A549 (cell line): Measurements from ENCODE around the gene KIRREL1. TPM values are rescaled to one million over a fixed set of nuclear protein-coding genes. Genes with fewer than 3 reads are reported as not detected.

Source experiments
- ATAC-seq, 2 experiments: fragments of 200-7000 bp in 1 of 2; fragments of >200 bp in 1 of 2; cut with Nextera tagmentation in 1 of 2; cut with Tn5 transposase in 1 of 2; 3 replicates each; pipeline versions ENCODE4 v1.8.0 to v1.9.1; 2018 to 2020; ENCODE audit warnings: mild to moderate bottlenecking in 1 of 2, moderate library complexity in 1 of 2
- CTCF ChIA-PET: fragments of 300-600 bp; sonication (Branson Sonifier 250); formaldehyde crosslinking; extraction: SDS; loops from one replicate; lab custom pipeline; 2021; ENCODE audit warnings: antibody characterized with exemption, inconsistent platforms; lab: Yijun Ruan, JAX
- POLR2A ChIA-PET: fragments of 350-600 bp; formaldehyde crosslinking; extraction: SDS; loops from one replicate; lab custom pipeline; 2021; ENCODE audit warnings: antibody characterized with exemption, inconsistent platforms; lab: Yijun Ruan, JAX
- DNase-seq, 2 experiments: peaks; one replicate each; pipeline versions ENCODE4 v3.0.0 to v3.0.0-alpha.2; 2011 to 2016; ENCODE audit warnings: low read depth in 1 of 2, low spot score in 1 of 2
- FAIRE-seq: peaks from 2 replicates; lab custom pipeline; 2011; peaks lifted over from hg19 to GRCh38; lab: Jason Lieb, UNC
- H3K27ac ChIP-seq, 2 experiments: fragments of >200 bp; sonication (Bioruptor Twin); formaldehyde crosslinking; 3 replicates each; pipeline ENCODE4 v1.5.1; 2016 to 2017
- H3K4me1 ChIP-seq: fragments of >200 bp; sonication (Bioruptor Twin); formaldehyde crosslinking; 3 replicates; pipeline ENCODE4 v1.6.1; 2016
- H3K4me2 ChIP-seq: fragments of >200 bp; sonication (Bioruptor Twin); formaldehyde crosslinking; 3 replicates; pipeline ENCODE4 v1.6.1; 2016
- H3K4me3 ChIP-seq: fragments of >200 bp; sonication (Bioruptor Twin); formaldehyde crosslinking; 3 replicates; pipeline ENCODE4 v1.5.1; 2016
- H3K9me3 ChIP-seq: fragments of >200 bp; sonication (Bioruptor Twin); formaldehyde crosslinking; 3 replicates; pipeline ENCODE4 v1.6.1; 2016
- CHD2 ChIP-seq: fragments of 150-350 bp; IDR thresholded peaks from 2 replicates; pipeline ENCODE4 v1.6.1; 2014; ENCODE audit warnings: low read length; ENCODE audit not compliant: partially characterized antibody
- EHF ChIP-seq: fragments of 250-450 bp; sonication (Bioruptor Pico); IDR thresholded peaks from 2 replicates; pipeline ENCODE4 v1.5.0; 2020; ENCODE audit warnings: mild to moderate bottlenecking
- EHMT2 ChIP-seq: fragments of 200-600 bp; sonication (generic); IDR thresholded peaks from 2 replicates; pipeline ENCODE4 v1.6.1; 2016; ENCODE audit warnings: antibody characterized with exemption, low read depth, mild to moderate bottlenecking, moderate library complexity
- EP300 ChIP-seq, 2 experiments: fragments of >200 bp; sonication (Bioruptor Twin); formaldehyde crosslinking; IDR thresholded peaks; 2 replicates in 1 of 2; 3 replicates in 1 of 2; pipeline ENCODE4 v1.6.1; 2016 to 2017
- FOSL2 ChIP-seq, 2 experiments: fragments of 450-650 bp in 1 of 2; fragments of >200 bp in 1 of 2; sonication (Bioruptor Twin) in 1 of 2; formaldehyde crosslinking; IDR thresholded peaks; 2 replicates each; pipeline versions ENCODE4 v1.5.0 to v1.6.1; 2016 to 2020; ENCODE audit warnings: mild to moderate bottlenecking in 1 of 2, moderate library complexity in 1 of 2
- FOXS1 ChIP-seq: fragments of 250-450 bp; sonication (Bioruptor Pico); IDR thresholded peaks from 2 replicates; pipeline ENCODE4 v1.5.0; 2020; ENCODE audit warnings: mild to moderate bottlenecking, moderate library complexity
- HDAC2 ChIP-seq: fragments of 200-600 bp; sonication (generic); IDR thresholded peaks from 2 replicates; pipeline ENCODE4 v1.6.1; 2016
- HMGXB4 ChIP-seq: fragments of 250-450 bp; sonication (Bioruptor Pico); IDR thresholded peaks from 2 replicates; pipeline ENCODE4 v1.5.0; 2021; ENCODE audit warnings: mild to moderate bottlenecking, moderate library complexity, borderline replicate concordance
- HOXB5 ChIP-seq: fragments of 250-450 bp; sonication (Bioruptor Pico); IDR thresholded peaks from 2 replicates; pipeline ENCODE4 v1.5.0; 2020; ENCODE audit warnings: mild to moderate bottlenecking, moderate library complexity
- JUNB ChIP-seq: fragments of >200 bp; sonication (Bioruptor Twin); formaldehyde crosslinking; IDR thresholded peaks from 2 replicates; pipeline ENCODE4 v1.6.1; 2016
- KDM5A ChIP-seq: fragments of 200-600 bp; sonication (generic); IDR thresholded peaks from 2 replicates; pipeline ENCODE4 v1.6.1; 2016; ENCODE audit warnings: antibody characterized with exemption, mild to moderate bottlenecking
- MAZ ChIP-seq: fragments of 150-350 bp; IDR thresholded peaks from 2 replicates; pipeline ENCODE4 v1.6.1; 2014; ENCODE audit warnings: antibody characterized with exemption, low read depth, low read length, borderline replicate concordance
- NFE2L2 ChIP-seq: fragments of 150-350 bp; conservative IDR thresholded peaks from 2 replicates; pipeline ENCODE4 v1.6.1; 2014; ENCODE audit warnings: low read length
- PHF8 ChIP-seq: fragments of 200-600 bp; sonication (generic); IDR thresholded peaks from 2 replicates; pipeline ENCODE4 v1.6.1; 2016; ENCODE audit warnings: low read depth, mild to moderate bottlenecking, antibody characterized with exemption, moderate library complexity, borderline replicate concordance
- RNF2 ChIP-seq: fragments of 200-600 bp; sonication (generic); IDR thresholded peaks from 2 replicates; pipeline ENCODE4 v1.6.1; 2016; ENCODE audit warnings: low read depth, mild to moderate bottlenecking, antibody characterized with exemption, moderate library complexity, borderline replicate concordance
- SREBF2 ChIP-seq: fragments of 450-650 bp; IDR thresholded peaks from 2 replicates; pipeline ENCODE4 v1.6.1; 2014; ENCODE audit warnings: mild to moderate bottlenecking, moderate library complexity
- TP53 ChIP-seq: fragments of 250-450 bp; sonication (Bioruptor Pico); IDR thresholded peaks from 2 replicates; pipeline ENCODE4 v1.5.0; 2021; ENCODE audit warnings: mild to moderate bottlenecking, moderate library complexity
- ZFP36 ChIP-seq: fragments of 450-650 bp; IDR thresholded peaks from 2 replicates; pipeline ENCODE4 v1.6.1; 2014; ENCODE audit warnings: borderline replicate concordance; ENCODE audit not compliant: partially characterized antibody
- ZSCAN20 ChIP-seq: fragments of 250-450 bp; sonication (Bioruptor Pico); IDR thresholded peaks from 2 replicates; pipeline ENCODE4 v1.8.0; 2022; ENCODE audit warnings: mild to moderate bottlenecking, moderate library complexity
- WGBS: methylation state at CpG from one replicate; pipeline ENCODE4 v1.1.6; 2017; ENCODE audit errors: missing lambda C conversion rate; 5-methylcytosine and 5-hydroxymethylcytosine counted together
- polyA plus RNA-seq, 4 experiments: library from polyadenylated mRNA; depleted of rRNA in 3 of 4; stranded (reverse); fragments of >200 nt; fragmentation: RNase III in 1 of 4; extraction: RNeasy Plus Mini Kit Qiagen cat#74134 plus additional on column Dnase treatment in 1 of 4; gene quantifications; 2 replicates in 3 of 4; 3 replicates in 1 of 4; pipeline ENCODE4 v1.2.3, GENCODE V29; 2011 to 2017
- TF ChIP-seq, protein P1 (sequence below): fragments of 200-600 bp; sonication (generic); IDR thresholded peaks from 2 replicates; pipeline ENCODE4 v1.6.1; 2016; ENCODE audit warnings: antibody characterized with exemption, mild to moderate bottlenecking, moderate library complexity
- TF ChIP-seq, protein P2 (sequence below): fragments of 150-350 bp; IDR thresholded peaks from 2 replicates; pipeline ENCODE4 v1.6.1; 2014; ENCODE audit warnings: low read depth, mild to moderate bottlenecking, low read length
- TF ChIP-seq, protein P3 (sequence below): fragments of >200 bp; sonication (Bioruptor Twin); formaldehyde crosslinking; IDR thresholded peaks from 2 replicates; pipeline ENCODE4 v1.6.1; 2016
- TF ChIP-seq, protein P4 (sequence below): fragments of >200 bp; sonication (Bioruptor Twin); formaldehyde crosslinking; IDR thresholded peaks from 3 replicates; pipeline ENCODE4 v1.5.1; 2016
- TF ChIP-seq, protein P5 (sequence below): IDR thresholded peaks from 2 replicates; pipeline ENCODE4 v1.6.1; 2012; ENCODE audit warnings: low read depth, borderline replicate concordance
- TF ChIP-seq, protein P6 (sequence below): fragments of 450-650 bp; IDR thresholded peaks from 2 replicates; pipeline ENCODE4 v1.6.1; 2014; ENCODE audit warnings: antibody characterized with exemption

The KIRREL1 gene
- polyA plus RNA-seq, 2 of the 4 experiments (the other 2 are of a cell fraction), result 18.7 to 41.3 TPM

GRCh38 chr1:158058237-158058985 lies 65.0 kb downstream of the KIRREL1 start:
- peaks cover 11% of the 10 kb centered on the region for H3K4me1 ChIP-seq
- no peak overlapping the region for H3K27ac ChIP-seq
- ATAC-seq, result no peak
- no peak for FAIRE-seq
- POLR2A ChIA-PET, result no interaction called here
- WGBS, result 94% methylated on average over 10 of the region's 10 CpGs
- CTCF ChIA-PET, result interaction anchor here (0.6 to 2.7 kb wide), 9 partner anchors 14 to 89 kb away, joined by 3 to 17 read pairs (median 4); no protein-coding TSS in a partner anchor
- DNase-seq, result no peak
- no peak for TF ChIP-seq FOSL2 (IDR thresholded peaks at IDR 0.05)
- no peak for TF ChIP-seq FOSL2 (CRISPR knock-in tag; IDR thresholded peaks at IDR 0.05)
- TF ChIP-seq, protein P1, sequence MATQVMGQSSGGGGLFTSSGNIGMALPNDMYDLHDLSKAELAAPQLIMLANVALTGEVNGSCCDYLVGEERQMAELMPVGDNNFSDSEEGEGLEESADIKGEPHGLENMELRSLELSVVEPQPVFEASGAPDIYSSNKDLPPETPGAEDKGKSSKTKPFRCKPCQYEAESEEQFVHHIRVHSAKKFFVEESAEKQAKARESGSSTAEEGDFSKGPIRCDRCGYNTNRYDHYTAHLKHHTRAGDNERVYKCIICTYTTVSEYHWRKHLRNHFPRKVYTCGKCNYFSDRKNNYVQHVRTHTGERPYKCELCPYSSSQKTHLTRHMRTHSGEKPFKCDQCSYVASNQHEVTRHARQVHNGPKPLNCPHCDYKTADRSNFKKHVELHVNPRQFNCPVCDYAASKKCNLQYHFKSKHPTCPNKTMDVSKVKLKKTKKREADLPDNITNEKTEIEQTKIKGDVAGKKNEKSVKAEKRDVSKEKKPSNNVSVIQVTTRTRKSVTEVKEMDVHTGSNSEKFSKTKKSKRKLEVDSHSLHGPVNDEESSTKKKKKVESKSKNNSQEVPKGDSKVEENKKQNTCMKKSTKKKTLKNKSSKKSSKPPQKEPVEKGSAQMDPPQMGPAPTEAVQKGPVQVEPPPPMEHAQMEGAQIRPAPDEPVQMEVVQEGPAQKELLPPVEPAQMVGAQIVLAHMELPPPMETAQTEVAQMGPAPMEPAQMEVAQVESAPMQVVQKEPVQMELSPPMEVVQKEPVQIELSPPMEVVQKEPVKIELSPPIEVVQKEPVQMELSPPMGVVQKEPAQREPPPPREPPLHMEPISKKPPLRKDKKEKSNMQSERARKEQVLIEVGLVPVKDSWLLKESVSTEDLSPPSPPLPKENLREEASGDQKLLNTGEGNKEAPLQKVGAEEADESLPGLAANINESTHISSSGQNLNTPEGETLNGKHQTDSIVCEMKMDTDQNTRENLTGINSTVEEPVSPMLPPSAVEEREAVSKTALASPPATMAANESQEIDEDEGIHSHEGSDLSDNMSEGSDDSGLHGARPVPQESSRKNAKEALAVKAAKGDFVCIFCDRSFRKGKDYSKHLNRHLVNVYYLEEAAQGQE, result no peak
- TF ChIP-seq EHMT2, result no peak
- TF ChIP-seq FOXS1 (CRISPR knock-in tag), result no peak
- TF ChIP-seq HMGXB4 (CRISPR knock-in tag), result no peak
- TF ChIP-seq, protein P2, sequence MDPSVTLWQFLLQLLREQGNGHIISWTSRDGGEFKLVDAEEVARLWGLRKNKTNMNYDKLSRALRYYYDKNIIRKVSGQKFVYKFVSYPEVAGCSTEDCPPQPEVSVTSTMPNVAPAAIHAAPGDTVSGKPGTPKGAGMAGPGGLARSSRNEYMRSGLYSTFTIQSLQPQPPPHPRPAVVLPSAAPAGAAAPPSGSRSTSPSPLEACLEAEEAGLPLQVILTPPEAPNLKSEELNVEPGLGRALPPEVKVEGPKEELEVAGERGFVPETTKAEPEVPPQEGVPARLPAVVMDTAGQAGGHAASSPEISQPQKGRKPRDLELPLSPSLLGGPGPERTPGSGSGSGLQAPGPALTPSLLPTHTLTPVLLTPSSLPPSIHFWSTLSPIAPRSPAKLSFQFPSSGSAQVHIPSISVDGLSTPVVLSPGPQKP, result no peak
- no peak for TF ChIP-seq KDM5A
- no peak for TF ChIP-seq ZSCAN20
- TF ChIP-seq EHF (CRISPR knock-in tag), result no peak
- no peak for TF ChIP-seq SREBF2
- TF ChIP-seq, protein P3, sequence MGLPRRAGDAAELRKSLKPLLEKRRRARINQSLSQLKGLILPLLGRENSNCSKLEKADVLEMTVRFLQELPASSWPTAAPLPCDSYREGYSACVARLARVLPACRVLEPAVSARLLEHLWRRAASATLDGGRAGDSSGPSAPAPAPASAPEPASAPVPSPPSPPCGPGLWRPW, result no peak
- no peak overlapping the region for H3K4me3 ChIP-seq
- no peaks in the 10 kb centered on the region for H3K9me3 ChIP-seq
- no peak overlapping the region for H3K4me2 ChIP-seq

DNA sequence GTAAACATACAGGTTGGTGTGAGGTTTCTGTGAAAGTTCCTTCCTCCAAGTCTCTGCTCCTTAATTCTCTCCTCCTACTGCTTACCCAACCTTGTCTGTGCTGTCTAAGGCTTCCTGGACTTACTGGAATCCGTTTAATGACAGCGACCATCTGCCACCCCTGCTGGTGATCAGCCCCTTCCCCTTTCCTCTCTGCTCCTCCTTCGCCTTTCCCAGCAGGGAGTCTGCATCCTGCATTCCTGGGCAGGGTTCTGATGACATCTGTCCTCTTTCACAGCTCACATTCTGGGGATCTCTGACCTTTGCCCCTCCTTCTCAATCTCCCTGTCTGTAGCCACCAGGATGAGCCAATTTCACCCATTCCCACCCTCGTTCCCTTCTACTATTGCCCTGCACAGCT lies 66.5 kb downstream of the KIRREL1 start:
- 75% methylated on average over 4 of the region's 4 CpGs for WGBS
- TF ChIP-seq, protein P4, sequence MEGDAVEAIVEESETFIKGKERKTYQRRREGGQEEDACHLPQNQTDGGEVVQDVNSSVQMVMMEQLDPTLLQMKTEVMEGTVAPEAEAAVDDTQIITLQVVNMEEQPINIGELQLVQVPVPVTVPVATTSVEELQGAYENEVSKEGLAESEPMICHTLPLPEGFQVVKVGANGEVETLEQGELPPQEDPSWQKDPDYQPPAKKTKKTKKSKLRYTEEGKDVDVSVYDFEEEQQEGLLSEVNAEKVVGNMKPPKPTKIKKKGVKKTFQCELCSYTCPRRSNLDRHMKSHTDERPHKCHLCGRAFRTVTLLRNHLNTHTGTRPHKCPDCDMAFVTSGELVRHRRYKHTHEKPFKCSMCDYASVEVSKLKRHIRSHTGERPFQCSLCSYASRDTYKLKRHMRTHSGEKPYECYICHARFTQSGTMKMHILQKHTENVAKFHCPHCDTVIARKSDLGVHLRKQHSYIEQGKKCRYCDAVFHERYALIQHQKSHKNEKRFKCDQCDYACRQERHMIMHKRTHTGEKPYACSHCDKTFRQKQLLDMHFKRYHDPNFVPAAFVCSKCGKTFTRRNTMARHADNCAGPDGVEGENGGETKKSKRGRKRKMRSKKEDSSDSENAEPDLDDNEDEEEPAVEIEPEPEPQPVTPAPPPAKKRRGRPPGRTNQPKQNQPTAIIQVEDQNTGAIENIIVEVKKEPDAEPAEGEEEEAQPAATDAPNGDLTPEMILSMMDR, result no peak
- TF ChIP-seq HDAC2 (no peak), CHD2 (no peak), RNF2 (no peak), TP53 (CRISPR knock-in tag) (no peak), EP300 (IDR thresholded peaks at IDR 0.05) (no peak), PHF8 (no peak), ZFP36 (no peak), NFE2L2 (no peak), MAZ (no peak), HOXB5 (CRISPR knock-in tag) (no peak), JUNB (no peak), FOXS1 (CRISPR knock-in tag) (no peak)
- TF ChIP-seq, protein P5, sequence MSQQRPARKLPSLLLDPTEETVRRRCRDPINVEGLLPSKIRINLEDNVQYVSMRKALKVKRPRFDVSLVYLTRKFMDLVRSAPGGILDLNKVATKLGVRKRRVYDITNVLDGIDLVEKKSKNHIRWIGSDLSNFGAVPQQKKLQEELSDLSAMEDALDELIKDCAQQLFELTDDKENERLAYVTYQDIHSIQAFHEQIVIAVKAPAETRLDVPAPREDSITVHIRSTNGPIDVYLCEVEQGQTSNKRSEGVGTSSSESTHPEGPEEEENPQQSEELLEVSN, result no peak
- TF ChIP-seq, protein P6, sequence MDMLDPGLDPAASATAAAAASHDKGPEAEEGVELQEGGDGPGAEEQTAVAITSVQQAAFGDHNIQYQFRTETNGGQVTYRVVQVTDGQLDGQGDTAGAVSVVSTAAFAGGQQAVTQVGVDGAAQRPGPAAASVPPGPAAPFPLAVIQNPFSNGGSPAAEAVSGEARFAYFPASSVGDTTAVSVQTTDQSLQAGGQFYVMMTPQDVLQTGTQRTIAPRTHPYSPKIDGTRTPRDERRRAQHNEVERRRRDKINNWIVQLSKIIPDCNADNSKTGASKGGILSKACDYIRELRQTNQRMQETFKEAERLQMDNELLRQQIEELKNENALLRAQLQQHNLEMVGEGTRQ, result no peak
- H3K27ac ChIP-seq, result 0 out of 6 replicates have a peak overlapping the region, but pooled peaks of 1 of the 2 experiments have one; percentile 5
- CTCF ChIA-PET, result interaction anchor here (0.8 to 1.5 kb wide), 4 partner anchors 15 to 91 kb away, joined by 3 read pairs; no protein-coding TSS in a partner anchor
- POLR2A ChIA-PET, result no interaction called here
- H3K4me1 ChIP-seq, result peaks cover 9% of the 10 kb centered on the region
- H3K4me3 ChIP-seq, result no peak overlapping the region
- ATAC-seq (no peak), FAIRE-seq (no peak), DNase-seq (no peak)
- no peaks in the 10 kb centered on the region for H3K9me3 ChIP-seq
- no peak overlapping the region for H3K4me2 ChIP-seq
